M059J (cell line): ENCODE measurements around the gene ST6GALNAC1. TPM values are rescaled to one million over a fixed set of nuclear protein-coding genes. Genes with fewer than 3 reads are reported as not detected.
A peak's percentile ranks its signal among the peaks of the same experiment; 100 is the strongest.
"Not testable (repeated sequence)": the region's sequence is repeated elsewhere in the genome, so short reads cannot be mapped to it uniquely, and the experiment has no call there.

Experiments
- DNase-seq: peaks from one replicate; pipeline ENCODE4 v3.0.0-alpha.2; 2012; ENCODE audit warnings: low read depth
- total RNA-seq: library from RNA; depleted of rRNA; stranded (reverse); fragments of >200 nt; shearing (Covaris generic); gene quantifications from 2 replicates; pipeline ENCODE4 v1.2.3, GENCODE V29; 2014

ST6GALNAC1 gene
- total RNA-seq, 1 experiment from 2014 or later = not detected

DNA sequence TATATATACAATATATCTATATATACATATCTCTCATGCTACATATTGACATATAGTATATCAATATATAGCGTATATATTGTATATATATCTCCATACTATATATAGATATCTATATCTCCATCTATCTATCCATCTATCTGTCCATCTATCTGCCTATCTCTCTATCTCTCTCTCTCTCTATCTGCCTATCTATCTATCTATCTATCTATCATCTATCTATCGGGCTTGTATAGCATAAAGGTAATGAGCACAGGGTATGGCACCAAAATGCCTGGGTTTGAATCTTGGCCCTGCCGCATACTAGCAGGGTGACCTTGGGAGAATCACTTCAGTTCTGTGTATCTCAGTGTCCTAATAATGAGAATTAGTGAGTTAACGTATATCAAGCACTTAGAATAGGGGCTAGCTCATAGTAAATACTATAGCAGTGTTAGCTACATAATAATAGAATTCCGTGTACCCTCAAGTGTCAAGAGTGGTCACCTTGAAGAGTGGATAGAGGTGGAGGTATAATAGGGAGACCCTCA lies 1.5 kb downstream of the ST6GALNAC1 start:
- no peak for DNase-seq

GRCh38 chr17:76641501-76641900 lies 2.1 kb downstream of the ST6GALNAC1 start:
- no peak for DNase-seq

- no peak for DNase-seq
Observed at GRCh38 chr17:76640550-76641380, 2.8 kb downstream of the ST6GALNAC1 start.

DNA sequence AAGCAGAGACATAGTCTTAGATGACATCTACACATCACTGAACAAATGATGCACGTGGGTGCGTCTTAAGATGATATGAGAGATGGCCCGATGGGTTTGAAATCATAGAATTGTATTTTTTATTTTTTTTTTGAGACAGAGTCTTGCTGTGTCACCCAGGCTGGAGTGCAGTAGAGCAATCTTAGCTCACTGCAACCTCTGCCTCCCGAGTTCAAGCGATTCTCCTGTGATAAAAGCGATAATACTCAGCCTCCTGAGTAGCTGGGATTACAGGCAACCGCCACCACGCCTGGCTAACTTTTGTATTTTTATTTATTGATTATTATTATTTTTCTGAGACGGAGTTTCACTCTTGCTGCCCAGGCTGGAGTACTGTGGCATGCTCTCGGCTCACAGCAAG lies 5.3 kb downstream of the ST6GALNAC1 start:
- DNase-seq = no peak

- DNase-seq = not testable (repeated sequence)
Observed at GRCh38 chr17:76636486-76637206, 6.9 kb downstream of the ST6GALNAC1 start.

DNA sequence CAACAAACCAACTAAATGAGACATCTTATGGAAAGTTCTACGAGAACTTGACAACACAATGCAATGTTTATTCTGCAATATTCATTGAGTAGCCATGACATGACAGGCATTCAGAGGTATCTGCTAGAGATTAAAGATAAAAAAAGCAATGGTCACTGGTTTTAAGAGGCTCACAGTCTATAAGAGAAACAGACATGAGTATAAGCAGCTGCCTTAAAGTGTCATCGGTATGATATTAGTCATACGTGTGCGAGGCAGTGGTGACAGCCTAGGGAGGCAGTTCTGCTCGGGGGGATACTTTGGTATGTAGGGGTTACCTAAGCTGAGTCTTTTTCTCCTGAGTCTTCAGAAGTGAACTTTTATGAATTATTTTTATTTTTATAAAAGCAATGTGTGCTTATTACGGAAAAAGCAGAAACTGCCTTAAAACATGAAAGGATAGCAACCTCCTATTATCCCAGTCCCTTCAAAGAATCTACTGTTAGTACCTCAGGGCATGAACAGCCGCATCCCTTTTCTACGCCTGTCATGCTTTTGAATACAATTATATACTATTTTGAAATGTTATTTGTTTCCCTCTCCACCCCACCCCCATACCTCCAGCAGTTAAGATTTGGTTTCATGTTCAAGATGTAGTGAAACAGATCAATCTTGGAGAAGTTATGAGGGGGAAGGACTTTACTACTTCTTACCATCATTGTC lies 7.7 kb downstream of the ST6GALNAC1 start:
- DNase-seq = no peak

GRCh38 chr17:76635039-76635438 lies 8.5 kb downstream of the ST6GALNAC1 start:
- DNase-seq = peak; percentile 12

DNA sequence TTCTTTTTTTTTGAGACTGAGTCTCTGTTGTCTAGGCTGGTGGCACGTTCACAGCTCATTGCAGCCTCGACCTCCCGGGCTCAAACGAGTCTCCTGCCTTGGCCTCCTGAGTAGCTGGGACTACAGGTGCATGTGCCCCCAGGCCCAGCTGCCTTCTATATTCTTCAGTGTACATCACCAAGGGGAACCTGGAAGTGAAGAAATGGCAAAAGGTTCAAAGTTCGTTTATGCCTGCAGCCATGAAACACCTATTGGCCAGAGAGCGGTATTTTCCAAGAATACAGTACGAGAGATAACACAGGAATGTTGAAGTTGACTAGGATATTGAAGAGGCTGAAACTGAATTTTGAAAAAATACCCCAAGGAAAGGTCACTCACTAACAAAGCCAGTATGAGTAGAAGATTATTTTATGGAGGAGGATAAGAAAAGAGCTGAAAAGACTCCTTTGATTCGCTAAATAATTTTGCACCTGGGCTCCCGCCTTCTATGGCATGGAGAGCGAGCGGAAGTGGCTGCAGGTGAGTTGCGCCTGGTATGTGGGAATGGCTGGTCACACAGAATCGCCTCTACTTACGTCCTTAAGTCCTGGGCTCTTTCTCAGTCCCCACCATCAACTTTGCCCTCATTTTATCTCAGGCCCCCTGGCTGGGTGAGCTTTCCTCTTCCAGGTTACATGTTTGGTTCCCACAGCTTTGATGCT lies 9.8 kb downstream of the ST6GALNAC1 start:
- no peak for DNase-seq

- DNase-seq = no peak
Observed at GRCh38 chr17:76631821-76632565, 11.6 kb downstream of the ST6GALNAC1 start.

- no peak for DNase-seq
Observed at GRCh38 chr17:76630151-76630550, 13.4 kb downstream of the ST6GALNAC1 start.

DNA sequence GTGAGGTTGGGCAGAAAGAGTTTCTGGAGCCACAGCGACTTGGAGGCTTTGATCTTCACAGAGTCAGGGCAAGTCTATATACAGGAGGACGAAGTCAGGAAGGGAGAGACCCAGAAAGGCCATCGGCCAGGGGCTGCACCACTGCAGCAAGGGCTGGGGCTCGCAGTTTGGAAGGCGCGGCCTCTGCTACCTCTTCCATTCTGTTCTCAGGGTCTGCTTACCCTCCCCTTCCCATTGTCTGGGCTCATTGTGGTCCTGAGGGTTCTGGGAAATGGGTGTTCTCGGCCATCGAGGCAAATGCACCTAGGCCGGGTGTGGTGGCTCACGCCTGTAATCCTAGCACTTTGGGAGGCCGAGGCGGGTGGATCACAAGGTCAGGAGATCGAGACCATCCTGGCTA lies 16.0 kb downstream of the ST6GALNAC1 start:
- DNase-seq = no peak

- DNase-seq = no peak
Observed at GRCh38 chr17:76626442-76626841, 17.1 kb downstream of the ST6GALNAC1 start.

- no peak for DNase-seq
Observed at GRCh38 chr17:76625496-76625895, 18.1 kb downstream of the ST6GALNAC1 start.

- peak; percentile 59 for DNase-seq
Observed at GRCh38 chr17:76623271-76624146, 20.0 kb downstream of the ST6GALNAC1 start.

DNA sequence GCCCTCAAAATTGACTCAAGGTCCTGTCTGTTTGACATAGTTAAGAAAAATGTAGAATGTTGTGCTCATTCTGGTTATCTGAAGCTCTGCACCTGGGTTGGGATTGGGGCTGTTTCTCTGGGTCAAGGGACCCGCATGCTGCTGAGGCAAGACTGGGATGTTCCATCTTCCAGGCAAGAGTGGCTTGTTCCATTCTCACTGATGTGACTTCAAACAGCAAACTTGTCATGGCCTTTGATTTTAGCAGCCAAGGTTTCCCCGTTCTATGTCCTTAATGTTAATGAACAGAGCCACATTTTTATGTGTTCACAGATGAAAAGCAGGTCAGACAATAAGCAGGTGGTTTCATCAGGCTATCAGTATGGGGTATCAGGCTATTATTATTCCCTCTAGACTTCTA lies 25.7 kb downstream of the ST6GALNAC1 start:
- DNase-seq = no peak

GRCh38 chr17:76614912-76615617 lies 28.5 kb downstream of the ST6GALNAC1 start:
- DNase-seq = no peak

GRCh38 chr17:76614064-76614759 lies 29.3 kb downstream of the ST6GALNAC1 start:
- DNase-seq = not testable (repeated sequence)
